RWPE1 (cell line): Measurements from ENCODE around the gene LGR4.

Source experiments
- CTCF ChIA-PET: fragments of 350-600 bp; sonication (Branson Sonifier 250); formaldehyde crosslinking; extraction: SDS; loops from one replicate; lab custom pipeline; 2021; lab: Yijun Ruan, JAX
- POLR2A ChIA-PET: fragments of 400-600 bp; formaldehyde crosslinking; extraction: SDS; loops from one replicate; lab custom pipeline; 2020; ENCODE audit warnings: antibody characterized with exemption; ENCODE audit not compliant: low non-redundant PET; lab: Yijun Ruan, JAX
- DNase-seq: peaks from one replicate; pipeline ENCODE4 v3.0.0; 2012; ENCODE audit warnings: low spot score
- H3K27ac ChIP-seq: fragments of 450-650 bp; 2 replicates; pipeline ENCODE4 v1.5.1; 2017
- CTCF ChIP-seq: fragments of 450-650 bp; conservative IDR thresholded peaks from 2 replicates; pipeline ENCODE4 v1.5.1; 2017; ENCODE audit warnings: low read depth, mild to moderate bottlenecking

Gene LGR4

GRCh38 chr11:27404427-27404826, 68.2 kb downstream of the LGR4 start:
- DNase-seq, result no peak
- ChIA-PET POLR2A (no interaction called here), CTCF (interaction anchor here (0.7 kb wide), 1 partner anchor 36 kb away, joined by 3 read pairs; no protein-coding TSS in a partner anchor)
- H3K27ac ChIP-seq, result no peak overlapping the region
- no peak for TF ChIP-seq CTCF

- no peak for DNase-seq
- CTCF ChIA-PET, result interaction anchor here (0.5 kb wide), 1 partner anchor 9 kb away, joined by 3 read pairs; no protein-coding TSS in a partner anchor
- no peak overlapping the region for H3K27ac ChIP-seq
- TF ChIP-seq CTCF, result no peak
- POLR2A ChIA-PET, result no interaction called here
These were observed 69.4 kb downstream of the LGR4 start for GRCh38 chr11:27403195-27403594.

GRCh38 chr11:27402450-27402849, 70.1 kb downstream of the LGR4 start:
- no peak overlapping the region for H3K27ac ChIP-seq
- CTCF ChIA-PET, result no interaction called here
- no peak for DNase-seq
- no peak for TF ChIP-seq CTCF
- POLR2A ChIA-PET, result no interaction called here

GRCh38 chr11:27401833-27402316, 70.7 kb downstream of the LGR4 start:
- POLR2A ChIA-PET, result interaction anchor here (0.5 kb wide), 1 partner anchor 71 kb away, joined by 9 read pairs; no protein-coding TSS in a partner anchor
- CTCF ChIA-PET, result interaction anchor here (1.2 kb wide), 1 partner anchor 11 kb away, joined by 5 read pairs; no protein-coding TSS in a partner anchor
- no peak for DNase-seq
- no peak overlapping the region for H3K27ac ChIP-seq
- TF ChIP-seq CTCF, result no peak

- no peak for DNase-seq
- ChIA-PET POLR2A (interaction anchor here (0.5 kb wide), 1 partner anchor 72 kb away, joined by 9 read pairs; no protein-coding TSS in a partner anchor), CTCF (interaction anchor here (0.6 to 1.2 kb wide), 2 partner anchors 11 to 1831 kb away, joined by 3 to 5 read pairs; no protein-coding TSS in a partner anchor)
- no peak overlapping the region for H3K27ac ChIP-seq
- TF ChIP-seq CTCF, result no peak
These were observed 71.2 kb downstream of the LGR4 start for GRCh38 chr11:27401280-27401832.

- no peak overlapping the region for H3K27ac ChIP-seq
- TF ChIP-seq CTCF, result no peak
- DNase-seq, result no peak
- CTCF ChIA-PET, result no interaction called here
- POLR2A ChIA-PET, result no interaction called here
These were observed 74.2 kb downstream of the LGR4 start for GRCh38 chr11:27398400-27398770.
